H1 (cell line): ENCODE results near the gene OR2AP1. TPM values are rescaled to one million over a fixed set of nuclear protein-coding genes. Genes with fewer than 3 reads are reported as not detected.
"Not testable (repeated sequence)": the region's sequence is repeated elsewhere in the genome, so short reads cannot be mapped to it uniquely, and the experiment has no call there.

Source experiments
- CTCF ChIA-PET: fragments of 300-600 bp; sonication (Branson Sonifier 250); formaldehyde crosslinking; loops from one replicate; lab custom pipeline; 2021; ENCODE audit not compliant: partially characterized antibody; lab: Charles Lee
- POLR2A ChIA-PET: fragments of 300-600 bp; sonication (Branson Sonifier 250); formaldehyde crosslinking; loops from one replicate; lab custom pipeline; 2021; ENCODE audit warnings: inconsistent platforms; ENCODE audit not compliant: partially characterized antibody; lab: Charles Lee
- DNase-seq, 2 experiments: peaks; one replicate each; pipeline versions ENCODE4 v3.0.0 to v3.0.0-alpha.2; 2010 to 2022; ENCODE audit warnings: low spot score in 2 of 2, low read depth in 1 of 2, mixed read lengths in 1 of 2
- FAIRE-seq: peaks from 2 replicates; lab custom pipeline; 2011; peaks lifted over from hg19 to GRCh38; lab: Jason Lieb, UNC
- H2AFZ ChIP-seq: 2 replicates; pipeline ENCODE4 v1.8.1; 2012; ENCODE audit warnings: low read length, inconsistent platforms
- H2AK5ac ChIP-seq: 2 replicates; pipeline ENCODE4 v1.6.1; 2013; ENCODE audit warnings: low read depth, low read length
- H2BK120ac ChIP-seq: replicated peaks from 2 replicates; pipeline ENCODE3; 2013; ENCODE audit warnings: low read depth, low read length, inconsistent platforms
- H2BK12ac ChIP-seq: 2 replicates; pipeline ENCODE4 v1.6.1; 2013; ENCODE audit warnings: low read depth, low read length
- H2BK15ac ChIP-seq: 2 replicates; pipeline ENCODE4 v1.6.1; 2013; ENCODE audit warnings: low read length
- H2BK20ac ChIP-seq: 2 replicates; pipeline ENCODE4 v1.6.1; 2013; ENCODE audit warnings: low read length
- H2BK5ac ChIP-seq: 2 replicates; pipeline ENCODE4 v1.6.1; 2013; ENCODE audit warnings: low read depth, low read length
- H3K14ac ChIP-seq: 2 replicates; pipeline ENCODE4 v1.6.1; 2013; ENCODE audit warnings: inconsistent platforms; ENCODE audit not compliant: insufficient read length
- H3K18ac ChIP-seq: 2 replicates; pipeline ENCODE4 v1.6.1; 2013; ENCODE audit warnings: low read length; ENCODE audit errors: extremely low read depth
- H3K23ac ChIP-seq: 2 replicates; pipeline ENCODE4 v1.6.1; 2013; ENCODE audit warnings: inconsistent platforms; ENCODE audit not compliant: insufficient read length
- H3K23me2 ChIP-seq: 2 replicates; pipeline ENCODE4 v1.6.1; 2013; ENCODE audit warnings: low read depth, low read length
- H3K27ac ChIP-seq: 2 replicates; pipeline ENCODE4 v1.6.1; 2011; ENCODE audit warnings: low read depth, low read length, inconsistent platforms
- H3K27me3 ChIP-seq, 4 experiments: replicated peaks in 1 of 4; 1 replicate in 1 of 4; 2 replicates in 3 of 4; pipeline versions ENCODE4 v1.6.1 to v1.8.1; 2011 to 2013; ENCODE audit warnings: low read length in 3 of 4, mild to moderate bottlenecking in 3 of 4, inconsistent platforms in 2 of 4, mixed read lengths in 2 of 4, moderate library complexity in 1 of 4; ENCODE audit not compliant: control insufficient read depth in 3 of 4, insufficient read depth in 3 of 4; ENCODE audit errors: extremely low read depth in 1 of 4
- H3K36me3 ChIP-seq, 4 experiments: 2 replicates each; pipeline versions ENCODE4 v1.6.1 to v1.8.1; 2011 to 2013; ENCODE audit warnings: mild to moderate bottlenecking in 4 of 4, low read length in 3 of 4, moderate library complexity in 2 of 4, control low read depth in 1 of 4, inconsistent platforms in 1 of 4; ENCODE audit not compliant: insufficient read depth in 4 of 4, control insufficient read depth in 2 of 4
- H3K4ac ChIP-seq: replicated peaks from 2 replicates; pipeline ENCODE3; 2013; ENCODE audit warnings: low read length, low read depth, mixed read lengths, inconsistent platforms; ENCODE audit not compliant: insufficient read length
- H3K4me1 ChIP-seq, 4 experiments: replicated peaks in 1 of 4; 1 replicate in 1 of 4; 2 replicates in 3 of 4; pipeline versions ENCODE4 v1.6.1 to v1.8.1; 2011 to 2013; ENCODE audit warnings: low read length in 3 of 4, inconsistent platforms in 2 of 4, mixed read lengths in 1 of 4; ENCODE audit not compliant: insufficient read depth in 4 of 4, control insufficient read depth in 3 of 4
- H3K4me2 ChIP-seq, 2 experiments: 2 replicates each; pipeline versions ENCODE4 v1.6.1 to v1.8.1; 2011 to 2013; ENCODE audit warnings: low read depth in 2 of 2, low read length in 2 of 2, control low read depth in 1 of 2, inconsistent platforms in 1 of 2, mild to moderate bottlenecking in 1 of 2; ENCODE audit not compliant: insufficient read depth in 1 of 2
- H3K4me3 ChIP-seq, 4 experiments: fragments of 200-600, 300-600 bp in 1 of 4; sonication (generic), shearing (Covaris generic), sonication (Bioruptor Twin) in 1 of 4; 2 replicates each; pipeline versions ENCODE4 v1.5.1 to v1.8.1; 2011 to 2016; ENCODE audit warnings: low read length in 4 of 4, low read depth in 3 of 4, control low read depth in 2 of 4, inconsistent platforms in 2 of 4, mild to moderate bottlenecking in 2 of 4, mixed read lengths in 1 of 4, moderate library complexity in 1 of 4; ENCODE audit not compliant: insufficient read depth in 2 of 4; ENCODE audit errors: extremely low read depth in 1 of 4
- H3K56ac ChIP-seq: replicated peaks from 2 replicates; pipeline ENCODE3; 2013; ENCODE audit warnings: low read depth, mild to moderate bottlenecking, mixed read lengths, low read length, inconsistent platforms; ENCODE audit not compliant: insufficient read length
- H3K79me1 ChIP-seq: 2 replicates; pipeline ENCODE4 v1.6.1; 2013; ENCODE audit warnings: low read depth, low read length, control low read depth
- H3K79me2 ChIP-seq, 2 experiments: 2 replicates each; pipeline versions ENCODE4 v1.6.1 to v1.8.1; 2012 to 2013; ENCODE audit warnings: low read length in 2 of 2, mild to moderate bottlenecking in 2 of 2, inconsistent platforms in 1 of 2; ENCODE audit not compliant: insufficient read depth in 2 of 2, control insufficient read depth in 1 of 2
- H3K9ac ChIP-seq, 4 experiments: replicated peaks in 1 of 4; 1 replicate in 1 of 4; 2 replicates in 3 of 4; pipeline versions ENCODE4 v1.6.1 to v1.8.1; 2011 to 2013; ENCODE audit warnings: low read depth in 3 of 4, low read length in 3 of 4, control low read depth in 2 of 4, mild to moderate bottlenecking in 2 of 4, moderate library complexity in 2 of 4, inconsistent platforms in 1 of 4; ENCODE audit errors: extremely low read depth in 1 of 4
- H3K9me3 ChIP-seq, 2 experiments: 2 replicates each; pipeline versions ENCODE4 v1.6.1 to v1.8.1; 2012 to 2013; ENCODE audit warnings: mild to moderate bottlenecking in 2 of 2, moderate library complexity in 2 of 2, control low read depth in 1 of 2, inconsistent platforms in 1 of 2, low read depth in 1 of 2, low read length in 1 of 2, mixed read lengths in 1 of 2; ENCODE audit not compliant: insufficient read depth in 2 of 2
- H4K20me1 ChIP-seq, 2 experiments: replicated peaks in 1 of 2; 2 replicates each; pipeline versions ENCODE3 to v1.8.1; 2011 to 2013; ENCODE audit warnings: inconsistent platforms in 2 of 2, low read length in 2 of 2, mild to moderate bottlenecking in 1 of 2; ENCODE audit not compliant: insufficient read depth in 2 of 2, control insufficient read depth in 1 of 2
- H4K5ac ChIP-seq: 2 replicates; pipeline ENCODE4 v1.6.1; 2013; ENCODE audit warnings: low read length, low read depth, mixed read lengths, inconsistent platforms; ENCODE audit not compliant: insufficient read length
- H4K8ac ChIP-seq: 2 replicates; pipeline ENCODE4 v1.8.0; 2013; ENCODE audit warnings: mild to moderate bottlenecking, moderate library complexity, low read length, inconsistent platforms; ENCODE audit not compliant: insufficient read depth; ENCODE audit errors: extremely low read depth
- H4K91ac ChIP-seq: replicated peaks from 2 replicates; pipeline ENCODE3; 2013; ENCODE audit warnings: low read length, mixed read lengths, inconsistent platforms; ENCODE audit not compliant: insufficient read length
- WGBS, 2 experiments: shearing (Covaris generic) in 1 of 2; methylation state at CpG; one replicate each; pipeline versions ENCODE4 v1.1.6 to v1.1.7; 2013 to 2015; ENCODE audit warnings: low lambda C conversion rate in 2 of 2, mixed read lengths in 2 of 2, inconsistent platforms in 1 of 2, low coverage in 1 of 2, missing lambda C conversion rate in 1 of 2; ENCODE audit not compliant: insufficient replicate concordance in 2 of 2, insufficient coverage in 1 of 2, insufficient read length in 1 of 2; ENCODE audit errors: extremely low coverage in 1 of 2, missing lambda C conversion rate in 1 of 2; 5-methylcytosine and 5-hydroxymethylcytosine counted together
- polyA plus RNA-seq, 7 experiments: library from polyadenylated mRNA; depleted of rRNA in 3 of 7; stranded (reverse) in 5 of 7; unstranded in 2 of 7; fragments of >200 nt in 5 of 7; fragments of 200-250 nt in 2 of 7; gene quantifications; 1 replicate in 5 of 7; 2 replicates in 1 of 7; 4 replicates in 1 of 7; pipeline versions ENCODE4 v1.2.1 to v1.2.3, GENCODE V29; 2011 to 2013; ENCODE audit warnings: missing spikeins in 2 of 7, mixed read lengths in 2 of 7
- total RNA-seq: library from RNA; stranded (reverse); fragmentation: NEBNext Ultra II Directional; extraction: Animal tissue kit (Norgen Biotek cat#: 25700); gene quantifications from 2 replicates; pipeline ENCODE4 v1.2.1, GENCODE V29; 2021

The OR2AP1 gene
- total and polyA plus RNA-seq, 2 of the 8 experiments (the other 6 are each of a cell fraction or from before 2014, with no cell fraction given), result not detected

GRCh38 chr12:55570060-55570459 is 2.2 kb upstream of the OR2AP1 start:
- H3K79me2 ChIP-seq, H3K4ac ChIP-seq, H2AFZ ChIP-seq, H3K4me1 ChIP-seq, H3K9ac ChIP-seq, H3K56ac ChIP-seq, H2BK12ac ChIP-seq, H4K5ac ChIP-seq, H4K20me1 ChIP-seq, POLR2A ChIA-PET, H3K23me2 ChIP-seq, H3K4me3 ChIP-seq, H2BK20ac ChIP-seq, H3K23ac ChIP-seq, H2BK15ac ChIP-seq, H2BK5ac ChIP-seq, H2BK120ac ChIP-seq, H3K18ac ChIP-seq, H4K91ac ChIP-seq, H4K8ac ChIP-seq, H3K4me2 ChIP-seq, H3K27me3 ChIP-seq, H3K79me1 ChIP-seq, H3K27ac ChIP-seq, DNase-seq, H2AK5ac ChIP-seq, FAIRE-seq, H3K14ac ChIP-seq, H3K36me3 ChIP-seq: not testable (repeated sequence)
- peaks cover 33 to 34% of the 10 kb centered on the region in 2 experiments for H3K9me3 ChIP-seq
- CTCF ChIA-PET, result interaction anchor here (0.8 kb wide), 1 partner anchor 49 kb away, joined by 3 read pairs; no protein-coding TSS in a partner anchor

GRCh38 chr12:55570689-55571088 is 1.6 kb upstream of the OR2AP1 start:
- not testable (repeated sequence) for H3K27me3 ChIP-seq, H2BK20ac ChIP-seq, H2BK5ac ChIP-seq, H4K8ac ChIP-seq, H3K36me3 ChIP-seq, H3K18ac ChIP-seq, FAIRE-seq, H3K4me2 ChIP-seq, H3K79me1 ChIP-seq, DNase-seq, H2BK12ac ChIP-seq, H3K23me2 ChIP-seq, H3K14ac ChIP-seq, H3K56ac ChIP-seq, H4K20me1 ChIP-seq, H3K4me1 ChIP-seq, H2BK15ac ChIP-seq, H2AK5ac ChIP-seq, H3K9ac ChIP-seq, H3K23ac ChIP-seq, H4K91ac ChIP-seq, H3K4me3 ChIP-seq, H4K5ac ChIP-seq, H2BK120ac ChIP-seq, H3K79me2 ChIP-seq, H3K27ac ChIP-seq, H3K4ac ChIP-seq, H2AFZ ChIP-seq
- 100% methylated on average over 1 of the region's 1 CpG; no CpG with 5 or more reads in 1 of the 2 experiments for WGBS, 2 experiments
- H3K9me3 ChIP-seq, result peaks cover 33 to 34% of the 10 kb centered on the region in 2 experiments
- CTCF ChIA-PET, result interaction anchor here (1.7 kb wide), 1 partner anchor 48 kb away, joined by 4 read pairs; no protein-coding TSS in a partner anchor
- POLR2A ChIA-PET, result interaction anchor here (1.1 kb wide), 1 partner anchor 266 kb away, joined by 3 read pairs; no protein-coding TSS in a partner anchor
